ENCODE measurements around the gene SULT1C3. TPM values are rescaled to one million over a fixed set of nuclear protein-coding genes. Genes with fewer than 3 reads are reported as not detected.

The SULT1C3 gene
- total RNA-seq, 1 donor from 2014 or later = not detected

GRCh38 chr2:108297436-108298141 lies 57.8 kb downstream of the SULT1C3 start:
- Mint-ChIP-seq H3K4me3 (no peak overlapping the region), H3K27me3 (ENCODE audit: low read depth) (peaks cover 3% of the 10 kb centered on the region), H3K9me3 (no peaks in the 10 kb centered on the region), H3K4me1 (no peaks in the 10 kb centered on the region), H3K36me3 (ENCODE audit: low read depth) (no peaks in the 10 kb centered on the region), H3K27ac (ENCODE audit: unreplicated experiment) (no peak overlapping the region)
- no peak for DNase-seq (ENCODE audit: low read depth, low spot score)
- no peak for TF ChIP-seq CTCF (conservative IDR thresholded peaks at IDR 0.05)

- H3K36me3 Mint-ChIP-seq (ENCODE audit: low read depth) = no peaks in the 10 kb centered on the region
- no peaks in the 10 kb centered on the region for H3K9me3 Mint-ChIP-seq
Observed at GRCh38 chr2:108301558-108301957, 61.8 kb downstream of the SULT1C3 start.

GRCh38 chr2:108304975-108305374 lies 65.2 kb downstream of the SULT1C3 start:
- Mint-ChIP-seq H3K4me3 (no peak overlapping the region), H3K27me3 (ENCODE audit: low read depth) (no peaks in the 10 kb centered on the region), H3K27ac (ENCODE audit: unreplicated experiment) (no peak overlapping the region), H3K36me3 (ENCODE audit: low read depth) (no peaks in the 10 kb centered on the region), H3K9me3 (no peaks in the 10 kb centered on the region), H3K4me1 (no peaks in the 10 kb centered on the region)
- no peak for TF ChIP-seq CTCF (conservative IDR thresholded peaks at IDR 0.05)
- DNase-seq (ENCODE audit: low read depth, low spot score) = no peak

More at GRCh38 chr2:108301558-108301957, 61.8 kb downstream of the SULT1C3 start:
- no peak for TF ChIP-seq CTCF (conservative IDR thresholded peaks at IDR 0.05)
- no peak for DNase-seq (ENCODE audit: low read depth, low spot score)
- no peak overlapping the region for H3K4me3 Mint-ChIP-seq
- H3K27me3 Mint-ChIP-seq (ENCODE audit: low read depth) = no peaks in the 10 kb centered on the region
- no peaks in the 10 kb centered on the region for H3K4me1 Mint-ChIP-seq
- H3K27ac Mint-ChIP-seq (ENCODE audit: unreplicated experiment) = no peak overlapping the region

GRCh38 chr2:108305901-108306300 lies 66.1 kb downstream of the SULT1C3 start:
- Mint-ChIP-seq H3K4me1 (no peaks in the 10 kb centered on the region), H3K27me3 (ENCODE audit: low read depth) (no peaks in the 10 kb centered on the region), H3K4me3 (no peak overlapping the region), H3K27ac (ENCODE audit: unreplicated experiment) (no peak overlapping the region), H3K9me3 (no peaks in the 10 kb centered on the region), H3K36me3 (ENCODE audit: low read depth) (no peaks in the 10 kb centered on the region)
- DNase-seq (ENCODE audit: low read depth, low spot score) = no peak
- TF ChIP-seq CTCF (conservative IDR thresholded peaks at IDR 0.05) = no peak

GRCh38 chr2:108309903-108310302 lies 70.1 kb downstream of the SULT1C3 start:
- H3K36me3 Mint-ChIP-seq (ENCODE audit: low read depth) = no peaks in the 10 kb centered on the region
- no peaks in the 10 kb centered on the region for H3K9me3 Mint-ChIP-seq
- H3K4me3 Mint-ChIP-seq = no peak overlapping the region
- no peak for TF ChIP-seq CTCF (conservative IDR thresholded peaks at IDR 0.05)
- DNase-seq (ENCODE audit: low read depth, low spot score) = no peak
- no peaks in the 10 kb centered on the region for H3K27me3 Mint-ChIP-seq (ENCODE audit: low read depth)
- H3K27ac Mint-ChIP-seq (ENCODE audit: unreplicated experiment) = no peak overlapping the region
- H3K4me1 Mint-ChIP-seq = peaks cover 1% of the 10 kb centered on the region

Other genes starting within 250 kb of the SULT1C3 start
- gene SULT1C2, start 48.9 kb downstream of the SULT1C3 start, total RNA-seq = 0.19 TPM in 1 of 2 replicates, not detected in the other
- gene SULT1C4, start 138.0 kb downstream of the SULT1C3 start, total RNA-seq = 7.7 and 8.0 TPM in 2 replicates
- 24.6 and 24.9 TPM in 2 replicates for gene GCC2, start 209.2 kb downstream of the SULT1C3 start, total RNA-seq

All from neural crest cell (in vitro differentiated cells).